ENCODE results near the gene SST. TPM values are rescaled to one million over a fixed set of nuclear protein-coding genes. Genes with fewer than 3 reads are reported as not detected.

Gene SST
- total and polyA plus RNA-seq, 2 of the 4 experiments (the other 2 are of a cell fraction), result not detected

GRCh38 chr3:187641320-187642016 lies 28.7 kb downstream of the SST start:
- no CpG with 5 or more reads among the region's 2 CpGs for WGBS, 2 experiments (ENCODE audit: extremely low coverage in 2 of 2, insufficient read length in 1 of 2)
- Histone ChIP-seq H3K4ac (ENCODE audit: low read depth, low read length) (no peak overlapping the region), H3K4me2 (ENCODE audit: low read depth, low read length) (no peak overlapping the region), H2AFZ (replicated peaks; ENCODE audit: low read length, poor library complexity) (no peak overlapping the region), H2AK5ac (ENCODE audit: low read depth, low read length) (no peak overlapping the region), H3K27ac (ENCODE audit: insufficient read depth, low read length) (no peak overlapping the region), H3K4me1 (ENCODE audit: control insufficient read depth, insufficient read depth, low read length) (no peaks in the 10 kb centered on the region), H3K36me3 (ENCODE audit: control insufficient read depth, insufficient read depth, low read length) (no peaks in the 10 kb centered on the region), H4K5ac (ENCODE audit: low read depth, low read length) (no peak overlapping the region), H4K91ac (ENCODE audit: insufficient read depth, low read depth, low read length) (no peak overlapping the region), H3K9ac (ENCODE audit: low read depth, low read length) (no peak overlapping the region), H3K4me3 (ENCODE audit: insufficient read depth, low read depth, low read length) (no peak overlapping the region), H3K79me1 (ENCODE audit: low read depth in 1 of 2, low read length in 2 of 2) (no peaks in the 10 kb centered on the region), H4K20me1 (ENCODE audit: insufficient read depth, low read length) (no peaks in the 10 kb centered on the region), H3K23ac (ENCODE audit: low read depth, low read length) (no peak overlapping the region), H2BK15ac (ENCODE audit: low read depth, low read length) (no peak overlapping the region), H3K18ac (ENCODE audit: low read depth, low read length) (no peak overlapping the region), H2BK120ac (ENCODE audit: low read depth, low read length) (no peak overlapping the region), H2BK20ac (ENCODE audit: low read depth, low read length) (no peak overlapping the region), H3K9me3 (ENCODE audit: control insufficient read depth, insufficient read depth, low read length) (no peaks in the 10 kb centered on the region), H3K27me3 (ENCODE audit: control insufficient read depth, insufficient read depth, low read length) (peaks cover 4% of the 10 kb centered on the region; the same call in 1 of the 2 replicates), H3K9me1 (ENCODE audit: insufficient read depth, low read length) (no peaks in the 10 kb centered on the region), H3K14ac (replicated peaks; ENCODE audit: low read depth, low read length) (no peak overlapping the region), H3K56ac (ENCODE audit: extremely low read depth, insufficient read depth, low read length) (no peak overlapping the region), H2BK5ac (ENCODE audit: low read depth, low read length, poor library complexity, severe bottlenecking) (no peak overlapping the region), H2AK9ac (replicated peaks; ENCODE audit: low read depth, low read length, poor library complexity) (no peak overlapping the region), H4K8ac (ENCODE audit: low read depth in 2 of 2, low read length in 2 of 2) (no peak overlapping the region)
- intact Hi-C loops (cut with micrococcal nuclease), result no loop called here
- ChIA-PET CTCF (interaction anchor here (0.7 kb wide), 1 partner anchor 26 kb away, joined by 3 read pairs; no protein-coding TSS in a partner anchor), POLR2A (ENCODE audit: unreplicated experiment) (no interaction called here)
- BruUV-seq (replicated peaks), result no TSS peak
- dilution Hi-C loops (cut with HindIII; ENCODE audit: low sequenced_read_pairs, unreplicated experiment), result no loop called here
- DNase-seq (no peak), ATAC-seq (ENCODE audit: low read depth) (no peak)
- no peak for TF ChIP-seq USF2 (IDR thresholded peaks at IDR 0.05; ENCODE audit: low read depth, low read length)
- no peak for TF ChIP-seq CEBPB (IDR thresholded peaks at IDR 0.05; ENCODE audit: low read depth, low read length)
- TF ChIP-seq ELK1 (IDR thresholded peaks at IDR 0.05; ENCODE audit: borderline replicate concordance, low read depth, low read length), result no peak
- TF ChIP-seq RFX5 (IDR thresholded peaks at IDR 0.05; ENCODE audit: low read depth, low read length), result no peak
- no peak for TF ChIP-seq FOS (IDR thresholded peaks at IDR 0.05; ENCODE audit: low read depth, low read length)
- no peak for TF ChIP-seq RAD21 (IDR thresholded peaks at IDR 0.05; ENCODE audit: low read length)
- no peak for TF ChIP-seq POLR2A (IDR thresholded peaks at IDR 0.05; ENCODE audit: low read depth, low read length)
- in situ Hi-C loops (cut with MboI; ENCODE audit: low sequenced_read_pairs), result no loop called here

All from IMR-90 (cell line).